Adipose tissue (tissue), 3 donors: ENCODE data around the gene ZFYVE26. TPM values are rescaled to one million over a fixed set of nuclear protein-coding genes. Genes with fewer than 3 reads are reported as not detected.

Source experiments
- H3K27ac ChIP-seq: one replicate; pipeline ENCODE4 v1.5.1; 2013; ENCODE audit warnings: low read depth, low read length
- WGBS, 3 donors: extraction: QIAGEN DNeasy Blood & Tissue Kit; methylation state at CpG; one replicate each; pipeline ENCODE4 v1.1.7; 2013; 5-methylcytosine and 5-hydroxymethylcytosine counted together
- polyA plus RNA-seq, 3 donors: library from polyadenylated mRNA; stranded (reverse); fragments of 200-250 nt; gene quantifications; one replicate each; pipeline ENCODE4 v1.2.3, GENCODE V29; 2013
- donor health status: healthy with polysubstance abuse.
- donor health status: Bipolar disorder and iron deficiency.
- donor health status: healthy.

ZFYVE26 gene
- polyA plus RNA-seq, 3 donors: 2.6 to 5.3 (median 5.1) TPM

DNA sequence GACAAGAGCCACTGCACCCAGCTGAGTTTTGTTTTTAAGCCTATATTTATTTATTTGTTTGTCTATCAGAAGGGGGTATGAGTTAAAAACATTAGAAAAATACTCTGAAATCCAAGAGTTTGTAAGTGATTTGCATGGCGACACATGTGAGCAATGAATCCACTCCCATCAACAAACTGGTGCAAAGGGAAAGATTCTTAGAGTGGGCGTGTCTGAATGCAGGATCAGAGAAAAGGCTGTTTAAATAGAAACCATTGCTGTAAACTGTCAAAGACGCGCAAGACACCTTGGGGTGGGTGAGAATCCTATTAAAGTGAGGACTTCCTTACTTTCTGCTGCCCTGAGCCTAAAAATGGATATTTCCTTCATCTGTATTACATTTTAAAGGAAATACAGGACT lies 51.9 kb downstream of the ZFYVE26 start:
- 90 to 94% (median 92%) methylated on average over 4 of the region's 4 CpGs for WGBS, 3 donors
- H3K27ac ChIP-seq: no peak overlapping the region

DNA sequence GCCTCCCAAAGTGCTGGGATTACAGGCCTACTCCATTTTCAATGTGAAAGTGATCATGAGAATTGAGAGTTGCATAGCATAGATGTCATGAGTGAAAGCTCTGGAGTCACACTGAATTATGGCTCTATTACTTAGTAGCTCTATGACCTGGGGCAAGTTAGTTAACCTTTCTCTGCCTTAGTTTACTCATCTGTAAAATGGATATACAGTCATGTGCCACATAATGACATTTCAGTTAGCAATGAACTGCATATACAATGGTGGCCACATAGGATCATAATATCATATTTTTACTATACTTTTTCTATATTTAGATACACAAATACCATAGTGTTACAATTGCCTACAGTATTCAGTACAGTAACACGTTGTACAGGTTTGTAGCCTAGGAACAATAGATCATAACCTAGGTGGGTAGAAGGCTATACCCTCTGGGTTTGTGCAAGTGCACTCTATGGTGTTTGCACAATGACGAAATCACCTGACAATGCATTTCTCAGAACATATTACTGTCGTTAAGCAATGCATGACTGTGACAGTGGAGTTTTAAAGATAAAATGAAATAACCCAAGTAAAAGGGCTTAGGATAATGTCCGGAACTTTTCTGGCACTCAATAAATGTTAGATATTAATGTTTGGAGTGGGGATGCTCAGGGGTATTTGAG lies 53.1 kb downstream of the ZFYVE26 start:
- WGBS, 3 donors: 69 to 72% (median 71%) methylated on average over 4 of the region's 4 CpGs
- no peak overlapping the region for H3K27ac ChIP-seq

DNA sequence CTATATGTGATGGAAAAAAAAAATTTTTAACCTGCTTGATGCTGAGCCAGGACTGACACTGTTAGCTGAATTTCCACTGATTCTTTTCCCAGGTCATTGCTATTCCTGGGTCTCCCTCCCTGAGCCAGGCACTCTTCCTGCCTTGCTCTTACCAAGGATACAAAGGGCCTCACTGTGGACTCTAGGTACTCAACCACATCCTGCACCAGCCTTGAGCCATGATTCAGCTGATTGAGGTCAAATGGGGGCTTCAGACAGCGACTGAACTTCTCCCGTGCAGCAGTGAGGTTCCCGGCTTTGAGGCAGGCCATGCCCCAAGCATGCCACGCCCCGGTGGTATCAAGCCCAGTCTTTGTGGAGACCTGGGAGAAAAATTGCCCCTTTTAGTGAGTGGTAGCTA lies 54.3 kb downstream of the ZFYVE26 start:
- H3K27ac ChIP-seq: no peak overlapping the region
- WGBS, 3 donors: 79 to 89% (median 87%) methylated on average over 5 of the region's 5 CpGs

DNA sequence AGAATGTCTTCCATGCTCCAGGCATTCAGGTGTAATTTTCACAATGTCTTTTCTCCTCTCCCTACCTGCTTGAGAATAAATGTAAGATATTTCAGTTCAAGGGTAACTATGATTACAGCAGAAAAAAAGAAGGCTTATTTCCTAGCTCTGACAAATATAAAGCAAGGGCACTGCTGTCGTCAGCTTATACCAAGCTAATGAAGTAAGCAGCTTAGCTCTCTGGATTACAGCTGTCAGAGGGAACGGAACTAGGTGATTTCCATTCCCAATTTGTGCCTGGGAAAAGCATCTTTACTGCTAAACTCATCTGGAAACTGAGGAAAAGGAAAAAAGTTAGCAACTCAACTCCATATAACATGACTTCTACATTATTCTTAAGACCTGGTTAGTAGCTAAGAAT lies 56.5 kb downstream of the ZFYVE26 start:
- 94 to 98% (median 96%) methylated on average over 2 of the region's 2 CpGs for WGBS, 3 donors

DNA sequence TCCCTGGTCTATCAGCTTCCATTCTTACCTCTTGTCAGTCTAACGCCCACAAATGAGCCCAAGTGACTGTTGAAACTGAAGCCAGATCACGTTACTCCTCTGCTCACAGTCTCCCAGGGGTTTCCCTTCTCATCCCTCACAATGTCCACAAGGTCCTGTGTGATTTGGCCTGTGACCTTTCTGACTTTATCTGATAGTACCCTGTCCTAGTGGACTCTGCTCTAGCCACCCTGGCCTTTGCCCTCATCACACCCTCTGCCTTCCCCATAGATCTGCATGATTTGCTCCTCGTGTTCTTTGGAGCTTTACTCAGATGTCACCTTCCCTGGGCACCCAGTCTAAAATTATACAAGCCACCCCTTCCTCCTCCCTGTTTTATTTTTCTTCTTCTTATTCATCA lies 59.2 kb downstream of the ZFYVE26 start:
- 78 to 85% (median 81%) methylated on average over 3 of the region's 3 CpGs for WGBS, 3 donors

More for the DNA sequence above, 56.5 kb downstream of the ZFYVE26 start:
- H3K27ac ChIP-seq: no peak overlapping the region

DNA sequence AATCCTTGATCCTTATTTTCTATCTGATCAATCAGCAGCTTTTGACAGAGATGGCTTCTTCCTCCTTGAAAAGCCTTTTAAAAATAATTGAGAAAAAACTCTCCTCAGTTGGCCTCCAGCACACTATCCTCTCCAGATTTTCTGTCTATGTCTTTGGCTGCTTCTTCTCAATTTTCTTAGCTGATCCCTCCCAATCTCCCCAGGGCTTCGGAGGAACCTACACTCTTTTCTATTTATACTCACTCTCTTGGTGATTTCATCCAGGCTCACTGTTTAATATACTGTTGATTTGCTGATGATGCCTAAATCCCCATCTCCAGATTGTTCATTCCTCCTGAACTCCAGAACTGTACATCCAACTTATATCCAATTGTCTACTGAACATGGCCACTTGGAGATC lies 59.9 kb downstream of the ZFYVE26 start:
- WGBS, 3 donors: 78 to 91% (median 80%) methylated on average over 1 of the region's 1 CpG
- no peak overlapping the region for H3K27ac ChIP-seq

More for the DNA sequence above, 59.2 kb downstream of the ZFYVE26 start:
- H3K27ac ChIP-seq: no peak overlapping the region

DNA sequence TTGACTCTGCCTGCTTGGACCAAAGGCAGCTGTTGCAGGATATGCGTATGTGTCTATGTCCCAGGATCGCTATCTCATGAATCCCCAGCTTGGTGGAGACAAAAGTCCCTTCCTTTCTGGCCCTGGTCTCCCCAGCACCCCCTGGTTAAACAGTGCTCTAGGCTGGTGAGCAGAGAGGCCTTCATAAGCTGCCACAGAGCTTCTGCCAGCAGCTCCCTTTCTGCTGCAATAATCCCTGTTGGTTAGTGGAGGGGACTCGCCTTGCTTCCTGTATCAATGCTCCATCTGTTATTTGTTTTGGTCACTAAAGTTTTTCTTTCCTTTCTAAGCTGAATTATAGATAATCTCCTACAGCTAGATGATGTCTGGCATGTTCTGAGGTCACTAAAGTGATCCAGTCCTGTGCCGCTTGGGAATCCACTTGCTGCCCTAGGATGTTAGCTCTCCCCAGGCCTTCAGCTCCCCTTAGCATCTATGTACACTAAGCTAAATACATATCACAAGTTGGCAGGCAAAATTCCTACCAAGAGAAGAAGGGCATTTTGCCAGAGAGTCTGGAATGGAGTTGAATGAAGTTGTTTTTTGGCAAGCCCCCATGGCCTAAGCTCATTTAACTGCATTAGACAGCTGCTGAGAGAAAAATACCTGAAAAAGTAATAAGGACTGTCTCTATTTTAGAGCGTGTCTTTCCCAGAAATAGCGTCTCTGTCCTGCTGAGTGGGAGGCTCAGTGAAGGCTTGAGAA lies 66.9 kb downstream of the ZFYVE26 start:
- 82 to 91% (median 85%) methylated on average over 6 of the region's 6 CpGs for WGBS, 3 donors
- H3K27ac ChIP-seq: no peak overlapping the region

DNA sequence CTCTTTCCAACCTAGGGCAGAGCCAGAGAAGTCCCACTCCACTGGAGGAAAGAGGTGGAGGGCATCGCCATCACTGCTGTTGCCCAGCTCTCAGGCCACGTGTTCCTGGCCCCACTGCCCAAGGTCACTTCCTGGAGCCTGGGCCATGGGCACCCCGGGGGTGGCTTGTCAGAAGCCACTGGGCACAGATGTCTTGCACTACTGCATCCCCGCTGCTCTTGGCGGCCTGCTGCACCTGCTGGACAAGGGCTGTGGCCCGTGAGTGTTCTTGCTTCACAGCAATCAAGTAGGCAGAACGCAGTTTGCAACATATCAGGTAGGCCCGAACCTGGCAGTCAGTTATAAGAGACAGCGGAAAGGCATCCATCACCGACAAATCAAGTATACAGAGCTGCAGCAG lies 68.1 kb downstream of the ZFYVE26 start:
- 83 to 95% (median 94%) methylated on average over 10 of the region's 10 CpGs for WGBS, 3 donors
- no peak overlapping the region for H3K27ac ChIP-seq

DNA sequence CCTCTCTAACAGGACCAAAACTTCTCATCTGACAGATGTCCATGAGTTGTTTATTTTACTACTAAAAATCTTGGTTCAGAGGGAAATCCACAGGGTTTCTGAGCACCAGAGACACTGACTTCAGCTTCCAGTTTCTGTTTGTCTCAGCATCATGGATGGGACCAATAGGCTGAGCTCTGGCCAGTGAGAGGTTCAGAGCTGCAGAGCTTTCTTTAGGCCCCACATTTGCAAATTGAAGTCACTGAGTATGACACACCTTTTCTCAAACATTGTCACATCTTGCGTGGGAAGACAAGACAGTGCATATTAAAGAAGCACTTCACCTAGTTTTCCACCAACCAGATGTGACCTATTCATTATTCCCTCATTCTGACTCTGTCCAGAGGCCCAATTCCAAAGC lies 69.5 kb downstream of the ZFYVE26 start:
- no peak overlapping the region for H3K27ac ChIP-seq
- 95 to 100% (median 97%) methylated on average over 1 of the region's 1 CpG for WGBS, 3 donors

DNA sequence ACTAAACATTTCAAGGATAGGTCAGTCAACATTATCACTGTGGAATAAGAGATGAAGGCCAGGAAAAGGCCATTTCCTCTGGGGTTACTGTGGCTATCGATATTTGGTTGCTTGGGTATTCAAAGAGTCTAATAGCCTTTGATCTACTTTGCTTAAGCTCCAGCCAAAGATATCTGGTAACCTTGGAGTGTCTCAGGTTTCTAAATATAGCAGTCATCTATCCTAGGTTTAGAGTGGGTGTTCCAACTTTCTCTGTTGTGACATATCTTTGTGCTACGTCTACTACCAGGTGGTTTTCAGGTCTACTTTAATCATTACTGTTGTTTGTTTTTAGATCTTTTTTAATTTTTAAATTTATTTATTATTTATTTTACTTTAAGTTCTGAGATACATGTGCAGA lies 72.3 kb downstream of the ZFYVE26 start:
- no peak overlapping the region for H3K27ac ChIP-seq
- WGBS, 3 donors: 34 to 61% (median 60%) methylated on average over 2 of the region's 2 CpGs

DNA sequence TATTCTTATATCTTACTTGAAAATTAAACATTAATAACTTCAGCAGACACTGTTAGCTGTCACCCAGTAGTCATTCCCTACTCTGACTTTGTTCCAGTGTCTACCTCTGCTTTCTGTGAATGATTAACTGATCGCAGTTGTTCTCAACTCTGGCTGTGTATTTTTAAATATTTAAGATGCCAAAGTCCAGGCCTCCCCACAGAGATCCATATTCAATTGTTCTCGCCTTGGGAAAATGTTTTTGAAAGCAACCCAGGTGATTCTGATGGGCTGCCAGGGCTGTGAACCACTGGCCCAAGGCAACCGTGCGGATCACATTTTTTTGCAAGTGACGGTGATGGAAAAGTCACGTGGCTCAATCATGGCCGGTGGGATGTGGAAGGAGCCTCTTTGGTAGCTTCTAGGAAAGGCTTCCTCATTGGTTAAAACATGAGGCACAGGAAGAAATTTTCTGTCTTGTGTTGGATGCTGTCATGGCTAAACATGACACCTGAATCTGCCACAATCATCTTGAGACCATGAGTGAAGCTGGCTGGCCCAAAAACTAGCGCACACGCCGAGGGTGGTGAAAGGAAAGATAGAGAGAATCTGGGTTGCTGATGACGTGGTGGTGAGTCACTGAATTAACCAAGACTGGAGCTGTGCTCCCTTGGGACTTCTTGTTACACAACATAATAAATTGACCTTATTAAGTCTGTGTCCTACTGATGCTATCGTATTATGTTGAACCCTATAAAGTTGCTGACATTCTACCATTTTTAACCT lies 77.5 kb downstream of the ZFYVE26 start:
- 31 to 73% (median 66%) methylated on average over 12 of the region's 12 CpGs for WGBS, 3 donors
- H3K27ac ChIP-seq: no peak overlapping the region

DNA sequence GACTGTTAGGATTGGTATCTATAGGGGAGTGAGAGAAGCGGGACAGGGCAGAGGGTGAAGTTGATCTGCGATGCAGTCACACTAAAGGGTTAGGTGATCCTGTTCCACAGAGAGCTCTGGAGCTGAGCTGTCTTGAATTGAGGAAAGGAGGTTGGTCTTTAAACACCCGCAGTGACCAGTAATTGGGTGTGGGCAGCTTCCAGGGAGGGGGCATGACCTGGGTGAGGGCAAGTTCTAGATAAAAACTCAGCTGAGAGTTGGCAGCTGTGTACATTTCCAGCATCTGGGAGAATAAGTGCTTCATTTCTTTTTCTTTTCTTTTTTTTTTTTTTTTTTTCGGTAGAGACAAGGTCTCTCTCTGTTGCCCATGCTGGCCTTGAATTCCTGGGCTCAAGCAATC lies 79.6 kb downstream of the ZFYVE26 start:
- no peak overlapping the region for H3K27ac ChIP-seq
- WGBS, 3 donors: 50 to 88% (median 86%) methylated on average over 4 of the region's 4 CpGs

DNA sequence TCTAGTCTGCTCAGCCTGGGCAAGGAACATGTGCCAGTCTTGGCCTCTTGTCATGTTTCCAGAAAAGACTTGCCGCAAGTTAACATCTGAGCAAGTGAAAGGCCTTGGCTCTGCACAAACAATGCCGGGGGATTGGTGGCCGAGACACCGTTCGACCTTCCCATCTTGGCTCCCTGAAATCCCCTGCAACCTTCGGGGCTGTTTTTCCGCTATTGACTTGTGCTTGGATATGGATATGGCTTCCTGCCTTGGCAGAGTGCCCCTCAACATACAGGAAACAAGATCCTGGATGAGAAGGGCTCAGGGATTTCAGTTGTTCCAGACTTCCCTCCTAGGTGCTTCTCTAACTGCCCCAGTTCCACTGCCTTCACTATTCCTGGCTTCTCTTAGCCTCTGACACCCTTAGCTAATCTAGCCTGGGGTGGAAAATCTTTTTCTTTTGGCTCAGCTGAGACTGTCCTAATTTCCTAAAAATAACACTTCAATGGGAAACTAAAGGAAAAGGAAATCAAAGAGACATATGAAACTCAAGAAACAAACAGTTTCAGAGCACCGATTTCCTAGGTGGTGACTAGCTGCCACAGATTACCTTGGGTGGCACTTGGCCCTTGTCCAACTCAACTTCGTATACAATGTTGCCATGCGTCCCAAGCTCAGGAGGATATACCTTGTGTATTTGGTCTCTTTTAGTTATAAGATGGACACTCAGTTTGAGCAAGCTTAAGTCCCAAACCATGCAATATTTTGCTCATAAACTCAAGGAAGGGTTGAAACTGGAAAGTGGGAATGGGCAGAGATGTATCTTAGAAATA lies 80.8 kb downstream of the ZFYVE26 start:
- 48 to 82% (median 78%) methylated on average over 10 of the region's 10 CpGs for WGBS, 3 donors
- H3K27ac ChIP-seq: no peak overlapping the region

DNA sequence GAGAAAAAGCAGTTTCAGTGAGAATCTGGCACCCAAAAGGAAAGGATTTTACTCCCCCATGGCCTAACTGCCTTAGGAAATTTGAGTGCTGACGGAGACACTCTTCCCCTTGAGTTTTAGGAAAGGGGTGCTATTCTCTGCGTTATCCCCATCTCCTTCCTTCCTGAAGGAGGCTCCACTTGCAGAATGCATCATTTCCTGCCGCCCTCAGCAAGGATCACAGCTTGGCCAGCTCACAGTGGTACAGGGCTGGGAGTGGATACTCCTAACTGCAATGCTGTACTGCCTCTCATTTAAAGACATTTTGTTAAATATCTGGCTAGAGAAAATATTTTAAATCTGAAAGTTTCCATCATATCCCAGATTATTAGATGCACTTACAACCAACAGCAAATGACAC lies 81.7 kb downstream of the ZFYVE26 start:
- 57 to 73% (median 57%) methylated on average over 3 of the region's 3 CpGs for WGBS, 3 donors
- no peak overlapping the region for H3K27ac ChIP-seq

DNA sequence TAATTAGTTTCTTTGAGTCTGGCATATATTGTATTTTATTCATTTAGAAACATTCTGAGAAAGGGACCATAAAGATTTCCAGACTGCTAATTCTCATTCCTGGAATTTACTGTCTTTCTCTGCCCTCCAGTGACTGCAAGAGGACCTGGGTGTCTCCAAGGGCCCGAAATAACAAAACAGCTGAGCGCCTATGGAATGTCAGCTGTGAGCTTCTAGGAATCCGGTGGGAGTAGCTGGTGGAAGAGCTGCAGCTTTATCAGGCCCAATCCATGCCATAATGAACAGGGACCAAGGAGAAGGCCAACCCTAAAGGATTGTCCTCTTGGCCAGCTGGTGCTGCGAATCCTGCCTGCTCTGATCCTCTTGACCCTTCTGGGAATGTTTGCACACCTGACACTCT lies 82.8 kb downstream of the ZFYVE26 start:
- no peak overlapping the region for H3K27ac ChIP-seq
- 80 to 89% (median 87%) methylated on average over 4 of the region's 4 CpGs for WGBS, 3 donors

DNA sequence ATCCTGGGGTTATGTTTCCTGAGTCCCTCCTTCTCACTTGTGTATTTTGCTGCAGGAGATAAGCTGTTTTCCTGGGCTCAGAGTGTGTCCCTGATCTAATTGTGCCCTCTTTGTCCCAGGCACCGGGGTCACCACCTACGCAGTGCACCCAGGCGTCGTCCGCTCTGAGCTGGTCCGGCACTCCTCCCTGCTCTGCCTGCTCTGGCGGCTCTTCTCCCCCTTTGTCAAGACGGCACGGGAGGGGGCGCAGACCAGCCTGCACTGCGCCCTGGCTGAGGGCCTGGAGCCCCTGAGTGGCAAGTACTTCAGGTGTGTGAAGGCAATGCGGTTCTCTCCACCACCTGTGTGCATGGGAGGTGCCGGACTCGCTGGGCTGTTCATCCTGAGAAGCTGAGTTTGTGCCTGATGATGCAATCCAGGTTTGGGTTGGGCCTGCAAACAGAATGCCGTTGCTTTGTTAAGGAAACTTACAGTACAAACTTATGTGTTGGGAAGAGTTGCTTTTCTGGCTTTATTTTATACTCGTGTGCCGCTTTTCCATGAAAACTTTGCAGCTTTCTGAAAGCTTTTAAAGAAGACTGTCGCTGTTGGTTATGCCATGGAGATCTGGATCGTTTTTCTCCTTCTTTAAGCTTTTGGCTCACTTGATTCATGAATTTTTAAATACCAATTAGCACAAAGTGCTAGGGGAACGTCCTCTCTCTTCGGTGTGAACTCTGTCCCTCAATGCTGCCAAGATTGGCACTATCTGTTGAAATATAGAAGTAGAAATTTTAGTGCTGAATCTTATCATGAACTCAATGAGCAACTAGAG lies 87.1 kb downstream of the ZFYVE26 start:
- 28 to 65% (median 64%) methylated on average over 21 of the region's 21 CpGs for WGBS, 3 donors
- no peak overlapping the region for H3K27ac ChIP-seq

DNA sequence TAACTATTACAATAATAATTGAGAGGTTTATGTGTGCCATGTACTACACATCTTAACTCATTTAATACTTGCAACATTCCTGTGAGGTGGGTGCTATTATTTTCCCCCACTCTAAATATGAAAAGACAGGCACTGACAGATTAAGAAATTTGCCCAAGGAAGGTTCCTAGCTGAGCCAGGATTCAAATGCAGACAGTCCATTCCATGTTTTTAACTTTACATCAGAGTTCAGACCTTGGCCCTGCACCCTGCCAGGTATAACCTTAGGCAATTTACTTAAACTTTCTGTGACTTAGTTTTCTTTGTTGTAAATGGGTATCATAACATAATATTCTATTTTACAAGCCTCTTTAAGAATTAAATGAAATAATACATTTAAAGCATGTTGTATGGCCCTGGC lies 88.1 kb downstream of the ZFYVE26 start:
- H3K27ac ChIP-seq: no peak overlapping the region

DNA sequence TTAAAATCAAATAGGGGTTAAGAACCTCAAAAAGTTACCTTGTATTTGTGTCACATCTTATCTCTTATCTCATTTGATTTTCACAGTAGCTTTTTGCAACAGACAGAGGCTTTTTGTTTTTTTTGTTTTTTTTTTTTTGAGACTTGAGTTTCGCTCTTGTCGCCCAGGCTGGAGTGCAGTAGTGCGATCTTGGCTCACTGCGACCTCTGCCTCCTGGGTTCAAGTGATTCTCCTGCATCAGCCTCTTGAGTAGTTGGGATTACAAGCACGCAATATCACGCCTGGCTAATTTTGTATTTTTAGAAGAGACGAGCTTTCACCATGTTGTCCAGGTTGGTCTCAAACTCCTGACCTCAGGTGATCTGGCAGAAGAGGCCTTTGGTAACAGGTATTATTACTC lies 89.0 kb downstream of the ZFYVE26 start:
- 94 to 98% (median 96%) methylated on average over 7 of the region's 7 CpGs for WGBS, 3 donors
- no peak overlapping the region for H3K27ac ChIP-seq
